WTC11 (cell line): ENCODE data around the gene P3H2.

Experiments used
- ATF1 ChIP-seq: sonication (generic); formaldehyde crosslinking; IDR thresholded peaks from 2 replicates; pipeline ENCODE4 v1.8.1; 2023; ENCODE audit warnings: mild to moderate bottlenecking, moderate library complexity, missing genetic modification reagents
- CREM ChIP-seq: sonication (generic); formaldehyde crosslinking; IDR thresholded peaks from 2 replicates; pipeline ENCODE4 v1.8.1; 2022; ENCODE audit warnings: mild to moderate bottlenecking, missing genetic modification reagents, moderate library complexity
- IRF2 ChIP-seq: sonication (generic); formaldehyde crosslinking; IDR thresholded peaks from 2 replicates; pipeline ENCODE4 v1.8.0; 2022; ENCODE audit warnings: low read depth, missing genetic modification reagents, borderline replicate concordance
- KAT7 ChIP-seq: sonication (generic); formaldehyde crosslinking; IDR thresholded peaks from 2 replicates; pipeline ENCODE4 v1.8.1; 2023; ENCODE audit warnings: missing genetic modification reagents, mild to moderate bottlenecking, borderline replicate concordance
- MYBL2 ChIP-seq: sonication (generic); formaldehyde crosslinking; IDR thresholded peaks from 2 replicates; pipeline ENCODE4 v1.8.1; 2023; ENCODE audit warnings: mild to moderate bottlenecking, moderate library complexity, missing genetic modification reagents
- SP1 ChIP-seq: sonication (generic); formaldehyde crosslinking; conservative IDR thresholded peaks from 2 replicates; pipeline ENCODE4 v1.8.1; 2022; ENCODE audit warnings: missing genetic modification reagents
- TEAD1 ChIP-seq: sonication (generic); formaldehyde crosslinking; IDR thresholded peaks from 2 replicates; pipeline ENCODE4 v1.8.0; 2022; ENCODE audit warnings: mild to moderate bottlenecking, missing genetic modification reagents
- ZNF416 ChIP-seq: fragments of 250-450 bp; sonication (Bioruptor Pico); IDR thresholded peaks from 2 replicates; pipeline ENCODE4 v1.9.0; 2021; ENCODE audit warnings: mild to moderate bottlenecking, inconsistent platforms
- ZNF423 ChIP-seq: fragments of 250-450 bp; sonication (Bioruptor Pico); IDR thresholded peaks from 2 replicates; pipeline ENCODE4 v2.1.2; 2022; ENCODE audit warnings: mild to moderate bottlenecking, moderate library complexity
- TF ChIP-seq, protein P1 (sequence below): fragments of 200-600 bp; IDR thresholded peaks from 2 replicates; pipeline ENCODE4 v1.8.0; 2022; ENCODE audit warnings: antibody characterized with exemption
- TF ChIP-seq, protein P2 (sequence below): sonication (generic); formaldehyde crosslinking; IDR thresholded peaks from 2 replicates; pipeline ENCODE4 v1.8.0; 2022; ENCODE audit warnings: mild to moderate bottlenecking, missing genetic modification reagents
- TF ChIP-seq, protein P3 (sequence below): sonication (generic); formaldehyde crosslinking; IDR thresholded peaks from 2 replicates; pipeline ENCODE4 v1.8.1; 2023; ENCODE audit warnings: mild to moderate bottlenecking, missing genetic modification reagents, moderate library complexity

DNA sequence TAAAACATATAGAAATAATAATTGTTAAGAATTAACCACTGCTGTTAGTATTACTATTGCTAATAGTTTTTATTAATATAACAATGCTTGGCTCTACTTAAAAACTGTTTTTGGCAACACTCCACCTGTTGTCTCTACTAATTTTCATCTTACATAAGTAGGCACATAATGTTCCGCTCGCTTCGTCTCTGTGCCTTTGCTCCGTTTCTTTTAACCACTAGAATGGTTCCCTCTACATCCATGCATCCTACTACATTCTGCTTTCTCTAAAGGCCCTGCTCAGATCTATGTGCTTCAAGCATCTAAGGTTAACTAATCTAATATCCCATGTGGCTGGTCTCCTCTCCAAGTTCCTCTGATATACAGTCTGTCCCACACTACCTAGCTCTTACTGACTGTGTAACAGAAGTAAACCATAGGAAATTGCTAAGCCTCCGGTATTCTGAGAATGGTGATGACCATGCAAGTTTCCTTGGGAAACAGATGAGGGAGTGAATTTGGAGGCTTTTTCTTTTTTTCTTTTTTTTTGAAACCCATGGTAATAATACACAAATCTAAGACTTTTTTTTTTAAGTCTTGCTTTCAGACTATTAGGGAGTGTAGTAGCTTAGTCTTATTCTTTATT, 138.3 kb downstream of the P3H2 start:
- no peak for TF ChIP-seq KAT7 (CRISPR knock-in tag)
- TF ChIP-seq CREM (CRISPR knock-in tag), result no peak
- no peak for TF ChIP-seq IRF2
- TF ChIP-seq, protein P1, sequence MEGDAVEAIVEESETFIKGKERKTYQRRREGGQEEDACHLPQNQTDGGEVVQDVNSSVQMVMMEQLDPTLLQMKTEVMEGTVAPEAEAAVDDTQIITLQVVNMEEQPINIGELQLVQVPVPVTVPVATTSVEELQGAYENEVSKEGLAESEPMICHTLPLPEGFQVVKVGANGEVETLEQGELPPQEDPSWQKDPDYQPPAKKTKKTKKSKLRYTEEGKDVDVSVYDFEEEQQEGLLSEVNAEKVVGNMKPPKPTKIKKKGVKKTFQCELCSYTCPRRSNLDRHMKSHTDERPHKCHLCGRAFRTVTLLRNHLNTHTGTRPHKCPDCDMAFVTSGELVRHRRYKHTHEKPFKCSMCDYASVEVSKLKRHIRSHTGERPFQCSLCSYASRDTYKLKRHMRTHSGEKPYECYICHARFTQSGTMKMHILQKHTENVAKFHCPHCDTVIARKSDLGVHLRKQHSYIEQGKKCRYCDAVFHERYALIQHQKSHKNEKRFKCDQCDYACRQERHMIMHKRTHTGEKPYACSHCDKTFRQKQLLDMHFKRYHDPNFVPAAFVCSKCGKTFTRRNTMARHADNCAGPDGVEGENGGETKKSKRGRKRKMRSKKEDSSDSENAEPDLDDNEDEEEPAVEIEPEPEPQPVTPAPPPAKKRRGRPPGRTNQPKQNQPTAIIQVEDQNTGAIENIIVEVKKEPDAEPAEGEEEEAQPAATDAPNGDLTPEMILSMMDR, result no peak
- no peak for TF ChIP-seq ATF1 (CRISPR knock-in tag)
- no peak for TF ChIP-seq SP1
- no peak for TF ChIP-seq ZNF416 (CRISPR knock-in tag)
- TF ChIP-seq TEAD1 (CRISPR knock-in tag), result no peak
- no peak for TF ChIP-seq ZNF423 (CRISPR knock-in tag)
- TF ChIP-seq MYBL2 (CRISPR knock-in tag), result no peak
- TF ChIP-seq, protein P2, sequence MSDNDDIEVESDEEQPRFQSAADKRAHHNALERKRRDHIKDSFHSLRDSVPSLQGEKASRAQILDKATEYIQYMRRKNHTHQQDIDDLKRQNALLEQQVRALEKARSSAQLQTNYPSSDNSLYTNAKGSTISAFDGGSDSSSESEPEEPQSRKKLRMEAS (CRISPR knock-in tag), result no peak
- TF ChIP-seq, protein P3, sequence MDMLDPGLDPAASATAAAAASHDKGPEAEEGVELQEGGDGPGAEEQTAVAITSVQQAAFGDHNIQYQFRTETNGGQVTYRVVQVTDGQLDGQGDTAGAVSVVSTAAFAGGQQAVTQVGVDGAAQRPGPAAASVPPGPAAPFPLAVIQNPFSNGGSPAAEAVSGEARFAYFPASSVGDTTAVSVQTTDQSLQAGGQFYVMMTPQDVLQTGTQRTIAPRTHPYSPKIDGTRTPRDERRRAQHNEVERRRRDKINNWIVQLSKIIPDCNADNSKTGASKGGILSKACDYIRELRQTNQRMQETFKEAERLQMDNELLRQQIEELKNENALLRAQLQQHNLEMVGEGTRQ (CRISPR knock-in tag), result no peak
